ENCODE measurements around the gene TP63. TPM values are rescaled to one million over a fixed set of nuclear protein-coding genes. Genes with fewer than 3 reads are reported as not detected.

TP63 gene
- total RNA-seq, 2 donors from 2014 or later, result 0.45 to 1.5 TPM

DNA sequence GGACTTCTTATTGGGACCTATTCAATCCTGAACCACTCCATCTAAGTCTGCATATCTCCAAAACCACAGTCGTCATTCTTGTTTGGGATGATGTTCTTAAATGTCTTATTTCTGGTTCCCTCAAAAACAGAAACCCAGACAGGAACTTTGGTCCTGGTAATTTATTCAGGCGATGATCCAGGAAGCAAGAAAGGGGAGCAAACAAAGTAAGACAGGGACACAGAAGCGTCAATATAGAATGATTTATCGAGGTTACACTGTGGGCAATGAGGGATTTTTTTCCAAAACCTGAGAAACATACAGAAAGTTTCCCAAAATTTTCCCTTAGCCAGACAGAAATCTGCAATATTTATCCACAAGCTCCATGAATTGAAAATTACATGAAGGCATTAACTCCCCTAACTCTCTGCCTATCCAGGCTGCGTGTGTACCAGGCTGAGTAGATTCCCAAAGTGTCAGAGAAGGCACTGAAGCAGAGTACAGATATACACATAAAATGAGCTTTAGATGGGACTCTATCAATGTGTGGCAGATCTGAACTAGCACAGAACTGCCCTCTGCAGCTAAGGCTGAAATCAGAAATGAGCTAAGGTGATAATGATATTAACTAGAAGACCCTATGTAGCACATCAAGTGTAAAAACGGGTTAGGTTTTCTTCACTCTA, 43.2 kb downstream of the TP63 start:
- ATAC-seq, result no peak
- Mint-ChIP-seq H3K27me3 (no peaks in the 10 kb centered on the region), H3K4me1 (peaks cover 2% of the 10 kb centered on the region), H3K36me3 (ENCODE audit: low read depth) (peaks cover 2% of the 10 kb centered on the region), H3K4me3 (no peak overlapping the region), H3K27ac (no peak overlapping the region)
- no peak for DNase-seq
- H3K9me3 ChIP-seq (ENCODE audit: control insufficient read depth, low read length, poor library complexity, severe bottlenecking), result no peaks in the 10 kb centered on the region

DNA sequence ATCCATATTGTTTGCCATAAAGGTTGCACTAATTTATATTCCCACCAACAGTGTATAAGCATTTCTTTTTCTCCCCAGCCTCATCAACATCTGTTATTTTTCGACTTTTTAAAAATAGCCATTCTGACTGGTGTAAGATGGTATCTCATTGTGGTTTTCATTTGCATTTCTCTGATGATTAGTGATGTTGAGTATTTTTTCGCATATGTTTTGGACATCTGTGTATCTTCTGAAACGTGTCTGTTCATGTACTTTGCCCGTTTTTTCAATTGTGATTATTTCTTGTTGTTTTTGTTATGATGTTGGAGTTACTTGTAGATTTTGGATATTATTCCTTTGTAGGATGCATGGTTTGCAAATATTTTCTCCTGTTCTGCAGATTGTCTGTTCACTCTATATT, 46.5 kb downstream of the TP63 start:
- ATAC-seq, result no peak
- H3K4me1 Mint-ChIP-seq, result peaks cover 2% of the 10 kb centered on the region
- H3K4me3 Mint-ChIP-seq, result no peak overlapping the region
- no peak overlapping the region for H3K27ac Mint-ChIP-seq
- no peaks in the 10 kb centered on the region for H3K27me3 Mint-ChIP-seq
- H3K36me3 Mint-ChIP-seq (ENCODE audit: low read depth), result no peaks in the 10 kb centered on the region
- no peak for DNase-seq
- no peaks in the 10 kb centered on the region for H3K9me3 ChIP-seq (ENCODE audit: control insufficient read depth, low read length, poor library complexity, severe bottlenecking)

DNA sequence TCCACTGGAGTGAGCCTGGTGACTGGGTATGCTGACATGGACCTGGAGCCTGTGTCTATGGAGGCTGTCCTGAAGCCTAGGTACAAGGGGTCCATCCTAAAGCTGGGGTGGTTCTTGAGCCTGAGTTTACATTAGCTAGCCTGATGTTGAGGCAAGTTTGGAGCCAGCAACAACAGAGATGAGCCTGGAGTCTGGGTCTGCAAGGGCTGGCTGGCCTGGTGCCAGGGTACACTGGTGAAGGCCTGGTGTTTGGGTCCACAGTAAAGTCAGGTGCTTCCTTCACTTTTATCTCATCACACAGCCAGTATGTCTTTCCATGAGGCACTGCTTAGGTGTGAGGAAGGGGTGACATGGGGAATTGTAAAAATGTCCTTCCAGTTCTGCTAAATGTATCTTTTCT, 49.5 kb downstream of the TP63 start:
- DNase-seq, result no peak
- peaks cover 10% of the 10 kb centered on the region for H3K27me3 Mint-ChIP-seq
- H3K9me3 ChIP-seq (ENCODE audit: control insufficient read depth, low read length, poor library complexity, severe bottlenecking), result no peaks in the 10 kb centered on the region
- H3K27ac Mint-ChIP-seq, result no peak overlapping the region
- H3K4me1 Mint-ChIP-seq, result peaks cover 4% of the 10 kb centered on the region
- ATAC-seq, result no peak
- H3K4me3 Mint-ChIP-seq, result no peak overlapping the region
- no peaks in the 10 kb centered on the region for H3K36me3 Mint-ChIP-seq (ENCODE audit: low read depth)

DNA sequence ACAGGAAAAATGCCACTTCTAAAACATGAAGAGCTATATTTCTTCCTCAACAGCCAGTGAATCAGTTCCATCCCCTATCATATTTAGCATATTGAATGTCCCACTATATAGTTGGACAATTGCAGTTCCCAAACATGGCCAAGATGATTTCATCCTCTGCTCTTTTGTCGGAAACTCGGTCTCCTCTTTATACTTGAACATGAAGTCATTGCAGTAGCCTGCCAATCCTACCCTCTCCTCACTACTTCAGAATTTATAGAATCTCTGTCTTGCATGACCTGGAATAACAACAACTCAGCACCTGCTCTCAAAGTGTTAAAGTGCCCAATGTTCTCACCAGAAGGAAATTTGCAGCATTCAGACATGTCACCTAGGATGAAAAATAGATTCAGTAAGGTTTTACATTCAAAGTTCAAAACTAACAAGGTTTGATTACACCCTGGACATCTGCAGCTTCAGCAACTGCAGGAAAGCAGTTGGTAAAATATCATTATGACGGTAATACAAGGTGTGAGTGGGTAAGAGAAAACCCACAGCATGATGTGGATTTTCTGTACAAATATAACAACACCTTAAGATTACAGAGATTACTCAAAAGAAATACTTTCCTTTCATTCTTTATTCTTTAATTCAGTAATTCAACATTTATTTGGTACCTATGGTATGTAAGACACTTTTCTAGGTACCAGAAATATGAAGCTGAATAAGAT, 52.5 kb downstream of the TP63 start:
- H3K4me1 Mint-ChIP-seq, result peaks cover 4% of the 10 kb centered on the region
- peaks cover 14% of the 10 kb centered on the region for H3K27me3 Mint-ChIP-seq
- no peak overlapping the region for H3K4me3 Mint-ChIP-seq
- no peak for DNase-seq
- no peak for ATAC-seq
- no peaks in the 10 kb centered on the region for H3K9me3 ChIP-seq (ENCODE audit: control insufficient read depth, low read length, poor library complexity, severe bottlenecking)
- H3K27ac Mint-ChIP-seq, result no peak overlapping the region
- H3K36me3 Mint-ChIP-seq (ENCODE audit: low read depth), result no peaks in the 10 kb centered on the region

DNA sequence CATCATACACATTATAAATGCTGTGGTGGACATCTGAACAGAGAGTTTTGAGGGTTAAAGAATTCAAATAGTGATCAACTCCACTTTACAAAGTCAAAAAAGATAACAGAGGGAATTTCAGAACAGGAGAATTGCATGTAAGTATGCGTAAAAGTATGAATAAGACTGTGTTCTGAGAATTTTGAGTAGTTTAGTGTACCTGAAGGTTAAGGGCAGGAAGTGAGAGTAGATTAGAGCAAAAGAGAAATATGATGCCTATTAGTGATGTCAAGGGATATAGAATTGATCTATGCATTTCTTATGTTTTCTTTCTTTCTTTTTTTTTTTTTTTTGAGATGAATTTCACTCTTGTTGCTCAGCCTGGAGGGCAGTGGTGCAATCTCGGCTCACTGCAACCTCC, 53.1 kb downstream of the TP63 start:
- ATAC-seq (no peak), DNase-seq (no peak)
- no peak overlapping the region for H3K4me3 Mint-ChIP-seq
- peaks cover 14% of the 10 kb centered on the region for H3K27me3 Mint-ChIP-seq
- no peaks in the 10 kb centered on the region for H3K9me3 ChIP-seq (ENCODE audit: control insufficient read depth, low read length, poor library complexity, severe bottlenecking)
- H3K4me1 Mint-ChIP-seq, result peaks cover 4% of the 10 kb centered on the region
- no peaks in the 10 kb centered on the region for H3K36me3 Mint-ChIP-seq (ENCODE audit: low read depth)
- H3K27ac Mint-ChIP-seq, result no peak overlapping the region

DNA sequence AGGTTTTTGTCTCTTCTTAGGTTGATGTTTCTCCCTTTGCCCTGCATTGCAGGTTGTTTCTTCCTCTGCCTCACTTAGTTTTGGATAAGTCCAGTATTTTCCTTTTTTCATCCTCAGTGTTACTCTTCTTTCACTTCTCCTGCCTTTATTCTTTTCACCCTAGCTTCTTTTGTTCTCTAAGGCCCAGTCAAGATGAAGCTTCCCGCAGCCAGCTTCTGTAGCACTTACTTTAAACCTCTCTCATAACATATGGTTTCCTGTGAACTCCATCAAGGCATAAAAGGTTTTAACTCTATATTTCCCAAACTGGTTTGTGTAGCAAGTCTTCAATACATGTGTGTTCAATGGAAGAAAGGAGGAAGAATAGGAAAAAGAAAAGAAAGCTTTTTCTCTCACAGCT, 54.1 kb downstream of the TP63 start:
- no peaks in the 10 kb centered on the region for H3K36me3 Mint-ChIP-seq (ENCODE audit: low read depth)
- DNase-seq, result no peak
- peaks cover 4% of the 10 kb centered on the region for H3K4me1 Mint-ChIP-seq
- no peak overlapping the region for H3K27ac Mint-ChIP-seq
- peaks cover 18% of the 10 kb centered on the region for H3K27me3 Mint-ChIP-seq
- no peak overlapping the region for H3K4me3 Mint-ChIP-seq
- no peaks in the 10 kb centered on the region for H3K9me3 ChIP-seq (ENCODE audit: control insufficient read depth, low read length, poor library complexity, severe bottlenecking)
- ATAC-seq, result no peak

DNA sequence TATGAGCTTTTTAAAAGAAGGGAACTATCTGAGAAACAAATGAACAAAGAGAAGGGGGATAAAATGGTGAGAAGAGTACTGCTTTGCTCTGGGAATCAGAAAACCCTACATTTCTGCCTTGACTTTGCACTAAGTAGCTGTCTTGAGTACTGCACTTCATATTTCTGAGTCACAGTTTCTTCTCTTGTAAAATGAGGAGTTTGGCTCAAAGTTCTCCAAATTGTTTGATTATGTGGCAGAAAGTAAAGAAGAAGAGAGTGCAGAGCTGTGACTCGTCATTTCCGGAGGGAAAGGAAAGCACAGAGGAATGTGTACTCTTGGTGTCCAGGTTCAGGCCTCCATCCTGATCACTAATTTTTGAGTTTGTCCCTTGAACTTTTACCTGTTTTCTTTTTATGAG, 54.7 kb downstream of the TP63 start:
- no peaks in the 10 kb centered on the region for H3K36me3 Mint-ChIP-seq (ENCODE audit: low read depth)
- DNase-seq (no peak), ATAC-seq (no peak)
- H3K4me3 Mint-ChIP-seq, result no peak overlapping the region
- H3K27ac Mint-ChIP-seq, result no peak overlapping the region
- H3K27me3 Mint-ChIP-seq, result peaks cover 20% of the 10 kb centered on the region
- no peaks in the 10 kb centered on the region for H3K9me3 ChIP-seq (ENCODE audit: control insufficient read depth, low read length, poor library complexity, severe bottlenecking)
- peaks cover 4% of the 10 kb centered on the region for H3K4me1 Mint-ChIP-seq

DNA sequence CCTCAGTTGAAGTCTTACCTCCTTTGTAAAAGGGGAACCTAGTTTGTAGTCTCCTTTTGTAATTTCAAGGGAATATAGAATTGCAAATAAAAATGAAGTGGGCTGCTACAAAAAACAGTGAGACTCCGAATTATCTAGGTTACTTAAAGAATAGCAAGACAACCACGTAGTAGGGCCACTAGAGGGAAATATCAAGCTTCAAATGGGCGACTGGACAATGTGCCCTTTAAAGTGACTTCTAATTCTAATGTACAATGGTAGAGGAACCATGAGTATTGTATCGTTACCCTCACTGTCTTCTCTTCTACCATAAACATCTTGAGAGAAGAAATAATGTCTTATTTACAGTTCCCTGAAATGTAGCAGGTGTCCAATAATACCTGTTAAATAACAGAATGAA, 56.3 kb downstream of the TP63 start:
- Mint-ChIP-seq H3K4me1 (peaks cover 7% of the 10 kb centered on the region), H3K4me3 (no peak overlapping the region), H3K27ac (no peak overlapping the region), H3K27me3 (peaks cover 20% of the 10 kb centered on the region), H3K36me3 (ENCODE audit: low read depth) (no peaks in the 10 kb centered on the region)
- no peaks in the 10 kb centered on the region for H3K9me3 ChIP-seq (ENCODE audit: control insufficient read depth, low read length, poor library complexity, severe bottlenecking)
- ATAC-seq (no peak), DNase-seq (no peak)

DNA sequence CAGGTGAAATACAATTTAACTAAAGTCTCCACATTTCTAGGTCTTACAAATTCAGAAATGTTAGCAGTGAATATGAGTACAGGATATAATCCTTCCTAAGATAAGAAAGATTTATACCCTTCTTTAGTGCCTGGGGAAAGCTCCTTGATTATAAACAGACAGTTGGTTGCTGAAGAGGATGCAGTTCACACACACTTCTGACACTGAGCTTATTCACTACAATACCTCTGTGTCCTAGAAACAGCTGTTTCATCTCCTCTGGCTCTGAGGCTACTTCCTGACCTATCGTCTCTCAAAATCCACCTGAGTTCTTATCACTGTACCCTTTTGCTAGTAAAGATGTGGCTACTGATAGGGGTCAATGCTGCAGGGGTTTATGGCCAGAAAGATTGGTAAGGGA, 57.1 kb downstream of the TP63 start:
- peaks cover 20% of the 10 kb centered on the region for H3K27me3 Mint-ChIP-seq
- no peak overlapping the region for H3K27ac Mint-ChIP-seq
- H3K4me3 Mint-ChIP-seq, result no peak overlapping the region
- H3K36me3 Mint-ChIP-seq (ENCODE audit: low read depth), result no peaks in the 10 kb centered on the region
- no peaks in the 10 kb centered on the region for H3K9me3 ChIP-seq (ENCODE audit: control insufficient read depth, low read length, poor library complexity, severe bottlenecking)
- ATAC-seq (no peak), DNase-seq (no peak)
- peaks cover 7% of the 10 kb centered on the region for H3K4me1 Mint-ChIP-seq

DNA sequence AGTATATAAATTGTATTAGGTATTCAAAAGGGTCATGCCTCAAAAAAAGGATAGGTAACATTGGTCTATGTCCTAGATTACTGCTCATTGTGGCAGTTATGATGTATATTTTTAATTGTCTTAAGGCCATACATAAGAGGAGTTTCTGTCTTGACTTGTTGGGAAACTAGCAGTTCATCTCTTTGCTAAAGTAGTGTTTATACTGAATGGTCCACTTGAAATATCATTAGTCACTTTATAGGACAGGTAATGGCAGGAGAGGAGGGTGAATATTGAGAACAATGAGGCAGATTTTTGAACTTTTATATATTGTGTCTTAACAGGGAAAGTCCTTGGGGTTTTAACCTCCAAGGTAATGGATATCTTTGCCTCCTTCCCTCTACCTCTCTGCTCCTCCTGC, 58.4 kb downstream of the TP63 start:
- Mint-ChIP-seq H3K4me3 (no peak overlapping the region), H3K4me1 (peaks cover 3% of the 10 kb centered on the region), H3K27me3 (peaks cover 11% of the 10 kb centered on the region), H3K36me3 (ENCODE audit: low read depth) (no peaks in the 10 kb centered on the region), H3K27ac (no peak overlapping the region)
- ATAC-seq, result no peak
- no peaks in the 10 kb centered on the region for H3K9me3 ChIP-seq (ENCODE audit: control insufficient read depth, low read length, poor library complexity, severe bottlenecking)
- DNase-seq, result no peak

DNA sequence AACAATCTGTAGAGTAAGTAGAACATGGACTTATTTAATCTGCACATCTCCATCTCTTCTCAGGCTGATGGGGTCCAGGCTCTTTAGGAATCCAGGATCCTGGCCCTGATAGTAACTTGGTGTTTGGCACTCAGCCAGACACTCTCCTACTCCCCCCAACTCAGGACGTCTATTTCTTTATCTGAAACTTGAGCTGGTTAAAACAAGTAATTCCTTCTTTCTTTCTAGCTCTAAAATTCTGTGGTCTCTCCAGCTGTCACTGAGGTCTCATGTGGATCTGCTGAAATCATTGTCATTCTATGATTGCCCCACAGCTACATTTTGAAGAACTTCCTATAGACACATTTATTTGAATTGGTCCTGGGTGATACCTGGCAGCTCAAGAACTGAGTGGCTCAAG, 59.0 kb downstream of the TP63 start:
- H3K9me3 ChIP-seq (ENCODE audit: control insufficient read depth, low read length, poor library complexity, severe bottlenecking), result no peaks in the 10 kb centered on the region
- Mint-ChIP-seq H3K27me3 (peaks cover 11% of the 10 kb centered on the region), H3K4me3 (no peak overlapping the region), H3K36me3 (ENCODE audit: low read depth) (no peaks in the 10 kb centered on the region), H3K27ac (no peak overlapping the region), H3K4me1 (peaks cover 3% of the 10 kb centered on the region)
- DNase-seq (no peak), ATAC-seq (no peak)

DNA sequence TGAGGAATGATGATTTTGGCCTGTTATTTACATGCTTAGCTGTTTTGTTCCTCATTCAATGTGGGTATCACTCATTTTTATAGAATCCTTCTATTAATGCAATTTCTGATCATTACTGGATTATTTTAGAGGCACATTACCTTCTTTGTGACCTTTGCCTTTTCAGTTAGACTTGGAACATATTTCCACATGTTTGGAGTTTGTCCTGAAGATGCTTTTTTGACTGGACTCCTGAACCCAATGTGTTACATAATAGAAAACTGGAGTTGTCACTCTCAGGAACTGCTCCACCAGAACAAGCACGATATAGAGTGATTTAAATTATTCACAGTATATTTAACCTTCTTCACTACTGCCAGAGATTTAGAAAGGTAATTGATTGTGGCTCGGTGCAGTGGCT, 59.5 kb downstream of the TP63 start:
- no peak overlapping the region for H3K27ac Mint-ChIP-seq
- H3K36me3 Mint-ChIP-seq (ENCODE audit: low read depth), result no peaks in the 10 kb centered on the region
- peaks cover 3% of the 10 kb centered on the region for H3K4me1 Mint-ChIP-seq
- DNase-seq (no peak), ATAC-seq (no peak)
- H3K9me3 ChIP-seq (ENCODE audit: control insufficient read depth, low read length, poor library complexity, severe bottlenecking), result no peaks in the 10 kb centered on the region
- H3K4me3 Mint-ChIP-seq, result no peak overlapping the region
- peaks cover 11% of the 10 kb centered on the region for H3K27me3 Mint-ChIP-seq

DNA sequence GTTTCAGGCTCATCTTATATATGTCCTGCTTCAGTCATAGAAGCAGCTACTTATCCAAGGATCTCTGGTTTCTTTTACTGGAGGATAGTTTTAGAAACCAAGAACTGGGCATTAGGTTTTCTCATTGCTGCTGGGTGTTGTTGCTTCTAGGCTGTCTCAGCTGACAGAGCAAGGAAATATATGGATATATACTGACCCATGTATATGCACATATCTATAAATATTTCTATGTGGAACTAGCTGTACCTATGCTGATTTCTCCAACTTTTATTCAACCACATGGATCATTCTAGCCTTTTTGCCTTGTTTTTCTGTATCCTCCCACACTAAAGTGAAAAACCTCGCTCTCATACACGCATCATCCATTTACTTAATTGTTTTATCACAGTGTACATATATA, 64.2 kb downstream of the TP63 start:
- H3K4me3 Mint-ChIP-seq, result no peak overlapping the region
- H3K4me1 Mint-ChIP-seq, result peaks cover 3% of the 10 kb centered on the region
- no peak for ATAC-seq
- no peak for DNase-seq
- no peaks in the 10 kb centered on the region for H3K9me3 ChIP-seq (ENCODE audit: control insufficient read depth, low read length, poor library complexity, severe bottlenecking)
- H3K36me3 Mint-ChIP-seq (ENCODE audit: low read depth), result no peaks in the 10 kb centered on the region
- H3K27me3 Mint-ChIP-seq, result peaks cover 16% of the 10 kb centered on the region
- no peak overlapping the region for H3K27ac Mint-ChIP-seq

DNA sequence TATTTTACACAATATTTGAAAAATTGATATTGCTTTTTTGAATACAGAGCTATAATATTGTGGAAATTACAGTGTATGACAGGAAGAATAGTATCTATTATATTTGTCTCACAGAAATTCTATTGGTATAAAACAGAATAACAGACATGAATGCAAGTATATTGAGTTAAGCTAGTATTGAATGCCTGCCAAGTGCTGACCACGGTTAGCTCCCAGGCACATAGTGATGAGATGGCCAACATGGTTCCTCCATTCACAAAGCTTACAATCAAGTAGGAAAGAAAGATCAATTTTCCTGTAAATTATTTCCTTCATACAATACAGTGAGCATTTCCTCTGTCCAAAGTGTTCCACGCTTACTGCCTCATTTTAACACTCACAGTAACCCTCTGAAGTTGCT, 67.6 kb downstream of the TP63 start:
- ATAC-seq, result no peak

More for the DNA sequence above, 67.6 kb downstream of the TP63 start:
- Mint-ChIP-seq H3K27me3 (peaks cover 16% of the 10 kb centered on the region), H3K4me1 (no peaks in the 10 kb centered on the region), H3K27ac (no peak overlapping the region), H3K36me3 (ENCODE audit: low read depth) (no peaks in the 10 kb centered on the region), H3K4me3 (no peak overlapping the region)
- no peak for DNase-seq
- no peaks in the 10 kb centered on the region for H3K9me3 ChIP-seq (ENCODE audit: control insufficient read depth, low read length, poor library complexity, severe bottlenecking)
